Upper lobe of right lung (tissue), 1 donor: ENCODE data around the gene SLC15A4. TPM values are rescaled to one million over a fixed set of nuclear protein-coding genes. Genes with fewer than 3 reads are reported as not detected.
"Not testable (repeated sequence)": the region's sequence is repeated elsewhere in the genome, so short reads cannot be mapped to it uniquely, and the experiment has no call there.

Experiments used
- ATAC-seq: fragments of 200-7000 bp; cut with Tn5 transposase; one replicate; pipeline ENCODE4 v1.9.1; 2020; ENCODE audit warnings: mild to moderate bottlenecking, moderate library complexity
- DNase-seq: peaks from one replicate; pipeline ENCODE4 v3.0.0-alpha.2; 2020
- H3K27ac ChIP-seq: fragments of 200-600 bp; one replicate; pipeline ENCODE4 v1.8.0; 2022
- H3K27me3 ChIP-seq: fragments of 200-600 bp; one replicate; pipeline ENCODE4 v1.8.0; 2022; ENCODE audit warnings: mild to moderate bottlenecking
- H3K36me3 ChIP-seq: fragments of 200-600 bp; one replicate; pipeline ENCODE4 v1.8.0; 2022
- H3K4me1 ChIP-seq: fragments of 200-600 bp; one replicate; pipeline ENCODE4 v1.8.0; 2022
- H3K4me3 ChIP-seq: fragments of 200-600 bp; one replicate; pipeline ENCODE4 v1.8.0; 2022; ENCODE audit warnings: mild to moderate bottlenecking
- H3K9me3 ChIP-seq: fragments of 200-600 bp; one replicate; pipeline ENCODE4 v1.8.0; 2022
- CTCF ChIP-seq: fragments of 200-600 bp; IDR thresholded peaks from one replicate; pipeline ENCODE4 v1.8.0; 2022; ENCODE audit warnings: antibody characterized with exemption
- intact Hi-C: fragments of 100-400 bp; cut with DNase I; formaldehyde crosslinking; loops from one replicate; pipeline ENCODE4 v1.11.0; 2022
- total RNA-seq: library from RNA; stranded (reverse); fragmentation: NEBNext Ultra II Directional; extraction: Animal tissue kit (Norgen Biotek cat#: 25700); gene quantifications from one replicate; pipeline ENCODE4 v1.2.1, GENCODE V29; 2021
- donor health status: DM: no; HTN: yes; CAD: no; lungs with severe emphysema.

Gene SLC15A4
- total RNA-seq, 1 donor from 2014 or later, result 31.3 TPM

- intact Hi-C loops, result no loop called here
- ATAC-seq (no peak), DNase-seq (no peak)
- Histone ChIP-seq H3K4me1 (no peaks in the 10 kb centered on the region), H3K36me3 (no peaks in the 10 kb centered on the region), H3K9me3 (no peaks in the 10 kb centered on the region), H3K27me3 (peaks cover 33% of the 10 kb centered on the region), H3K27ac (no peak overlapping the region), H3K4me3 (no peak overlapping the region)
- TF ChIP-seq CTCF, result no peak
Measured at GRCh38 chr12:128850400-128850799, 26.6 kb upstream of the SLC15A4 start.

- not testable (repeated sequence) for ATAC-seq, DNase-seq
Measured at GRCh38 chr12:128849806-128850205, 26.0 kb upstream of the SLC15A4 start.

GRCh38 chr12:128848371-128848770 is 24.6 kb upstream of the SLC15A4 start:
- no peak overlapping the region for H3K4me3 ChIP-seq
- DNase-seq (no peak), ATAC-seq (no peak)
- no peaks in the 10 kb centered on the region for H3K36me3 ChIP-seq
- intact Hi-C loops, result no loop called here
- no peaks in the 10 kb centered on the region for H3K4me1 ChIP-seq
- TF ChIP-seq CTCF, result no peak
- peaks cover 20% of the 10 kb centered on the region for H3K27me3 ChIP-seq
- no peak overlapping the region for H3K27ac ChIP-seq
- no peaks in the 10 kb centered on the region for H3K9me3 ChIP-seq

More at GRCh38 chr12:128849806-128850205, 26.0 kb upstream of the SLC15A4 start:
- H3K4me3 ChIP-seq, H3K27ac ChIP-seq, intact Hi-C loops, H3K4me1 ChIP-seq, H3K36me3 ChIP-seq, H3K9me3 ChIP-seq: not testable (repeated sequence)
- peaks cover 30% of the 10 kb centered on the region for H3K27me3 ChIP-seq

- H3K36me3 ChIP-seq, result not testable (repeated sequence)
Measured at GRCh38 chr12:128846671-128847070, 22.9 kb upstream of the SLC15A4 start.

GRCh38 chr12:128844031-128844635 is 20.4 kb upstream of the SLC15A4 start:
- no peak overlapping the region for H3K27ac ChIP-seq
- ATAC-seq, result peak; percentile 82
- H3K27me3 ChIP-seq, result no peaks in the 10 kb centered on the region
- TF ChIP-seq CTCF, result no peak
- intact Hi-C loops, result no loop called here
- H3K36me3 ChIP-seq, result no peaks in the 10 kb centered on the region
- H3K9me3 ChIP-seq, result no peaks in the 10 kb centered on the region
- no peaks in the 10 kb centered on the region for H3K4me1 ChIP-seq
- no peak overlapping the region for H3K4me3 ChIP-seq
- no peak for DNase-seq

More at GRCh38 chr12:128846671-128847070, 22.9 kb upstream of the SLC15A4 start:
- DNase-seq, H3K27me3 ChIP-seq, H3K4me1 ChIP-seq, H3K4me3 ChIP-seq, H3K9me3 ChIP-seq, H3K27ac ChIP-seq, intact Hi-C loops, ATAC-seq: not testable (repeated sequence)

GRCh38 chr12:128843538-128843937 is 19.8 kb upstream of the SLC15A4 start:
- no peak for TF ChIP-seq CTCF
- no peaks in the 10 kb centered on the region for H3K27me3 ChIP-seq
- DNase-seq (no peak), ATAC-seq (peak; percentile 59)
- intact Hi-C loops, result no loop called here
- H3K27ac ChIP-seq, result no peak overlapping the region
- H3K36me3 ChIP-seq, result no peaks in the 10 kb centered on the region
- H3K4me3 ChIP-seq, result no peak overlapping the region
- no peaks in the 10 kb centered on the region for H3K4me1 ChIP-seq
- no peaks in the 10 kb centered on the region for H3K9me3 ChIP-seq

- TF ChIP-seq CTCF, result no peak
- H3K4me3 ChIP-seq, result no peak overlapping the region
Measured at GRCh38 chr12:128842579-128842978, 18.8 kb upstream of the SLC15A4 start.

More at GRCh38 chr12:128842579-128842978, 18.8 kb upstream of the SLC15A4 start:
- Histone ChIP-seq H3K36me3 (no peaks in the 10 kb centered on the region), H3K9me3 (no peaks in the 10 kb centered on the region), H3K4me1 (no peaks in the 10 kb centered on the region), H3K27me3 (no peaks in the 10 kb centered on the region), H3K27ac (no peak overlapping the region)
- ATAC-seq (no peak), DNase-seq (no peak)
- intact Hi-C loops, result no loop called here
